Muscle of leg (tissue), 11 donors: ENCODE data around the gene ZFR. TPM values are rescaled to one million over a fixed set of nuclear protein-coding genes. Genes with fewer than 3 reads are reported as not detected.
"Not testable (repeated sequence)": the region's sequence is repeated elsewhere in the genome, so short reads cannot be mapped to it uniquely, and the experiment has no call there.

Experiments used
- DNase-seq: peaks from one replicate; pipeline ENCODE4 v3.0.0; 2013
- H3K27ac ChIP-seq: one replicate; pipeline ENCODE4 v1.5.1; 2013; ENCODE audit warnings: mild to moderate bottlenecking, low read length, control low read depth
- H3K27me3 ChIP-seq: one replicate; pipeline ENCODE4 v1.6.1; 2013; ENCODE audit warnings: low read length; ENCODE audit not compliant: control insufficient read depth, insufficient read depth
- H3K36me3 ChIP-seq: one replicate; pipeline ENCODE4 v1.6.1; 2013; ENCODE audit warnings: low read length; ENCODE audit not compliant: control insufficient read depth, insufficient read depth
- H3K4me1 ChIP-seq: one replicate; pipeline ENCODE4 v1.6.1; 2013; ENCODE audit warnings: low read length; ENCODE audit not compliant: control insufficient read depth, insufficient read depth
- H3K4me3 ChIP-seq: one replicate; pipeline ENCODE4 v1.5.1; 2013; ENCODE audit warnings: low read length, control low read depth
- H3K9me3 ChIP-seq: replicated peaks from 2 replicates; pipeline ENCODE4 v1.6.1; 2013; ENCODE audit warnings: low read depth, low read length; ENCODE audit not compliant: control insufficient read depth
- WGBS: methylation state at CpG from one replicate; pipeline ENCODE4 v1.1.5; 2013; ENCODE audit warnings: missing lambda C conversion rate; ENCODE audit not compliant: insufficient coverage; 5-methylcytosine and 5-hydroxymethylcytosine counted together
- polyA plus RNA-seq, 8 donors: library from polyadenylated mRNA; unstranded; fragments of 120-200 nt; gene quantifications; one replicate each; pipeline versions ENCODE4 v1.2.1 to v1.2.3, GENCODE V29; 2013; ENCODE audit warnings: inconsistent platforms in 1 of 8, low replicate concordance in 1 of 8; ENCODE audit not compliant: insufficient read length in 8 of 8, insufficient read depth in 1 of 8
- total RNA-seq: library from RNA; stranded (reverse); fragments of 120-200 nt; gene quantifications from one replicate; pipeline ENCODE4 v1.2.4, GENCODE V29; 2013

Gene ZFR
- total and polyA plus RNA-seq, 9 donors, result 65.0 to 93.9 (median 81.5) TPM

DNA sequence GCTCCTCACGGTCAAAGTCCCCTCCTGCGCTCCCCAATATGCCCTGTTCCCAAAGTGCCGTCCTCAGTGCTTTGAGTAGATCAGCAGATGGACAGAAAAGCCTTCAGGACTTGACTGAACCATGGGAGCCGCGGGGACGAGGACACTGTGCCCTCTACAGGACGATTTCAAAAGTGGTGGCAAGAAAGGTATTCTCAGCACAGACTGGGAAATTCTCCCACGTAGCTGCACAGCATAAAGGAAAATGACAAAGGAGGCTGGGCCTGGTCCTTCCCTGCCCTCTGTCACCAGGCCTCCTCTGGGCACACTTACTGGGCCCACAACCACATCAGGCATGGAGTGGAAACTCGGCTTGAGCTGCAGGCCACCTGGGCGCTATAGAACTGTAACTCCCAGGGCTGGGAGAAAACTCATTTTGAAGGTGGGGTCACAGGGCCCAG, 115.1 kb downstream of the ZFR start:
- no peak overlapping the region for H3K4me3 ChIP-seq
- DNase-seq, result peak; percentile 59
- H3K27me3 ChIP-seq, result no peaks in the 10 kb centered on the region
- H3K36me3 ChIP-seq, result no peaks in the 10 kb centered on the region
- no peaks in the 10 kb centered on the region for H3K9me3 ChIP-seq
- H3K4me1 ChIP-seq, result peaks cover 3% of the 10 kb centered on the region
- 28% methylated on average over 8 of the region's 10 CpGs for WGBS
- no peak overlapping the region for H3K27ac ChIP-seq

DNA sequence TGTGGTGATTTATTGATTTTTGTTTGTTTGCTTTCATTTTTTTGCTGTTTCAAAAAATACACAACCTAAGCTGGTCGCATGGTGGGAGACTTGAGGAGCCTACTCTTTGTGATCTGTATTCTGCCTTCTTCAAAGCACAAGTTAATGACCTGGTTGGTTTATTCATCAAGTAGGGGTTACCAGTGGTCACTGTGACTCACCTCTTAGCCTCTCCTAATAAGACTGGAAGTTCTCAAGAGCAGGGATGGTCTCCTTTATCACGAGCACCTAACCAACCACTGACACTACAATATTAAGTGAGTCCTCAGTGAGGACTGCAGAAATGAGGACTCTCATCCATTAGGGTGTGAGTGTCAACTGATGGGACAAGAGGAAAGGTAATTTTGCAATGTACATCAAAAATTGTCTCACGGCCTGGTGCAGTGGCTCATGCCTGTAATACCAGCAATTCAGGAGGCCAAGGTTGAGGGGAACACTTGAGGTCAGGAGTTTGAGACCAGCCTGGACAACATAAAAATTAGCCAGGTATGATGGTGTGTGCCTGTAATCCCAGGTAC, 118.2 kb downstream of the ZFR start:
- Histone ChIP-seq H3K36me3 (no peaks in the 10 kb centered on the region), H3K27ac (no peak overlapping the region), H3K4me1 (peaks cover 3% of the 10 kb centered on the region), H3K9me3 (peaks cover 7% of the 10 kb centered on the region), H3K4me3 (no peak overlapping the region), H3K27me3 (no peaks in the 10 kb centered on the region)
- DNase-seq, result no peak
- WGBS, result 88% methylated on average over 1 of the region's 3 CpGs

GRCh38 chr5:32325616-32326015, 118.9 kb downstream of the ZFR start:
- Histone ChIP-seq H3K4me3 (no peak overlapping the region), H3K9me3 (peaks cover 7% of the 10 kb centered on the region), H3K4me1 (peaks cover 3% of the 10 kb centered on the region), H3K27ac (no peak overlapping the region), H3K27me3 (no peaks in the 10 kb centered on the region), H3K36me3 (no peaks in the 10 kb centered on the region)
- DNase-seq, result no peak
- WGBS, result no CpG with 5 or more reads among the region's 4 CpGs

DNA sequence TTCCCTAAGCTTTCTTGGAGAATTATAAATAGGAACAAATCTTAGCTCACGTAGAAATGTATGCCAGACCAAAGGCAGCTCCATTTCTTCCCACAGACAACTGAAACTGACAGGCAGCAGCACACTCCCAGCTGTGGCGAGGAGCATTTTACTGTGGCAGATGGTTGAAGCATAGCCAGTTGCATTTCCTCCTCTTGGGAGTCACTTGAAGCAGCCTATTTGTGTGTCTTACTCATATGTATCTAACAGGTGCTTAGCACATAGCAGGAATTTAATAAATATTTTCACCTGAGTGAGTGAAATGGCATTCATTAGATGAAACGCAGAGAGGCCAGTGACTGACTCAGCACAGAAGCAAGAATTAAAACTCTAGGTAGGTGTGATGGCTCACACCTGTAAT, 119.5 kb downstream of the ZFR start:
- no peaks in the 10 kb centered on the region for H3K27me3 ChIP-seq
- no peak overlapping the region for H3K4me3 ChIP-seq
- peak; percentile 74 for DNase-seq
- peaks cover 7% of the 10 kb centered on the region for H3K9me3 ChIP-seq
- WGBS, result 17% methylated on average over 1 of the region's 3 CpGs
- H3K36me3 ChIP-seq, result no peaks in the 10 kb centered on the region
- H3K27ac ChIP-seq, result peak overlapping the region; percentile 29
- peaks cover 3% of the 10 kb centered on the region for H3K4me1 ChIP-seq

- no peaks in the 10 kb centered on the region for H3K27me3 ChIP-seq
- no peak overlapping the region for H3K4me3 ChIP-seq
- no peak overlapping the region for H3K27ac ChIP-seq
- peaks cover 7% of the 10 kb centered on the region for H3K9me3 ChIP-seq
- H3K36me3 ChIP-seq, result no peaks in the 10 kb centered on the region
- 86% methylated on average over 5 of the region's 8 CpGs for WGBS
- no peak for DNase-seq
- no peaks in the 10 kb centered on the region for H3K4me1 ChIP-seq
Measured at GRCh38 chr5:32323741-32324140, 120.8 kb downstream of the ZFR start.

DNA sequence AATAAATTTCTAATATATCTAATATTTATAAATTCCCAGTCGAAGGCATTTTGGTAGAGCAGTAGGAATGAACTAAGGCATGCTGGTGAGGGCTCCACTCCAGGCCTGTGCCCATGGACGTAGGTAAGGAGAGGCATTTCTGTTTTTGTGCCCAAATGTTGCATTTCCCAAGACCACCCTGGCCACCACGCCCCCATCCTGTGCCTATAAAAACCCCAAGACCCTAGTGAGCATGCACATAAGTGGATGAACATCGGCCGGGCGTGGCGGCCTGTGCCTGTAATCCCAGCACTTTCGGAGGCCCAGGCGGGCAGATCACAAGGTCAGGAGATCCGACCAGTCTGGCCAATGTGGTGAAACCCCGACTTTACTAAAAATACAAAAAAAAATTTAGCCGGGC, 121.7 kb downstream of the ZFR start:
- no peaks in the 10 kb centered on the region for H3K36me3 ChIP-seq
- no peaks in the 10 kb centered on the region for H3K4me1 ChIP-seq
- no peak overlapping the region for H3K27ac ChIP-seq
- no peak overlapping the region for H3K4me3 ChIP-seq
- no peak for DNase-seq
- WGBS, result 93% methylated on average over 11 of the region's 12 CpGs
- peaks cover 7% of the 10 kb centered on the region for H3K9me3 ChIP-seq
- no peaks in the 10 kb centered on the region for H3K27me3 ChIP-seq

DNA sequence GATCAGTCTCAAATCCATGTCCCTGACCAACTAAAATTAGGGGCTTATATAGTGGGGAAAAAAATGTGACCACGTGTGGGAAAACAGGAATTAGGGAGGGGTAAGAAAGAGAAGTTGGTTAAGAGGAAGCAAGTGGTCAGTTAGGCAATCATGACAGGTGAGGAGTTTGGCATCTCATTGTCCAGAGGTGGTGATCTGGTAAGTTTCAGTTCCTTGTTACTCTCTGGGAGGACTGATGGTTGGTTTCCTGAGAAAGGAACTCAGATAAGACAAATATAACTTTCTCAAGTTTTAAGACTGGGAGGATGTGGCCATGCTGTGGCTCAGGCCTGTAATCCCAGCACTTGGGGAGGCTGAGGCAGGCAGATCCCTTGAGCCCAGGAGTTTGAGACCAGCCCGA, 122.8 kb downstream of the ZFR start:
- WGBS, result 78% methylated on average over 2 of the region's 2 CpGs
- H3K27me3 ChIP-seq, DNase-seq, H3K27ac ChIP-seq, H3K9me3 ChIP-seq, H3K4me1 ChIP-seq, H3K4me3 ChIP-seq, H3K36me3 ChIP-seq: not testable (repeated sequence)

DNA sequence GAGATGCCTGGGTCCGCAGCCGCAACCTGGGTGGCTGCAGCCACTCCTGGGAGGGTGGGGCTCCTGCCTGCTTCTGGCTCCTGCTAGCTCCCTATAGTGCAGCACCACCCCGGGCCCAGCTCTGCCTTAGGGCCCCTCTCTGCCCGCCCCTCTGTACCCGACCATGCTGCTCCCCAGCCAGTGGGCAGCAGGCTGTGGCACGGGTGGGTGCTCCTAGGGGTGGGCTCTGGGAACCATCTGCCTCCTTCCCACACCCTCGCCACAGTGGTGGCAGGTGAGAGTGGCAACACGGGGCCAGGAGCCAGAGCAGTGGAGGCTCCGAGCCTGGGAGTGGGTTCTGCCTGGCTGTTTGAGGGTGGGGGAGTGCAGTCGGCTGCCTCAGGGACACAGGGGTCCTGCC, 124.0 kb downstream of the ZFR start:
- 92% methylated on average over 6 of the region's 10 CpGs for whole genome bisulfite sequencing
- no peaks in the 10 kb centered on the region for H3K36me3 ChIP-seq
- no peaks in the 10 kb centered on the region for H3K27me3 ChIP-seq
- H3K9me3 ChIP-seq, result peaks cover 7% of the 10 kb centered on the region
- DNase-seq, result no peak
- no peak overlapping the region for H3K27ac ChIP-seq
- H3K4me1 ChIP-seq, result no peaks in the 10 kb centered on the region
- H3K4me3 ChIP-seq, result no peak overlapping the region

DNA sequence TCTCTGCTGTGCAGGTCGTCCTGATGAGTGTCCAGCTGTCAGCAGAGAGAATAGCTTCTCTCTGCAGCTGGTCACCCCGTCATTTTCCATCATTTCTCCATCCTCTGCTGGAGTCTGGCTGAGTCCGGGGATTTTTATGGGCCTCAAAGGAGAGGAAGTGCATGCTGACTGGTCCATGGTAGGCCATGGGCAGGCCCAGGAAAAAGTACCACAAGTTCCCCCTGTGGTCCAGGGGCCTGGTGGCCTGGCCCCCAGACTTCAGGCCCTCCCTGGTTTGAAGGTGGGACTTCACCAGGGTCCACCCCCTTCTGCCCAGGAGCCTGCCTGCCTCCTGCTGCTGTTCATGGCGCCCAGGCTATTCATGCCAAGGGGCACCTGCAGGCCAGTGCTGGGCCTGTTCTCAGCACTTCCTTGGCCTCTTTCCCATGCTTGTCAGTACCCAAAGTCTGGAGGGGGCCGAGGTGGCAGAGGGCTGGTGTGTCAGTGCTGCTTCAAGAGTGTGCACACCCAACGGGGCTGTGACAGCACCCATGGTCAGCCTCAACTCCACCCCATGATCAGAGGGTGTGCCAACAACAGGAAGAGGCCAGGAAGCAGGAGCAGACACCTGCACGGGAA, 124.5 kb downstream of the ZFR start:
- no peaks in the 10 kb centered on the region for H3K4me1 ChIP-seq
- no peak overlapping the region for H3K27ac ChIP-seq
- WGBS, result 55% methylated on average over 4 of the region's 7 CpGs
- peaks cover 7% of the 10 kb centered on the region for H3K9me3 ChIP-seq
- H3K4me3 ChIP-seq, result no peak overlapping the region
- H3K27me3 ChIP-seq, result no peaks in the 10 kb centered on the region
- H3K36me3 ChIP-seq, result no peaks in the 10 kb centered on the region
- DNase-seq, result no peak

DNA sequence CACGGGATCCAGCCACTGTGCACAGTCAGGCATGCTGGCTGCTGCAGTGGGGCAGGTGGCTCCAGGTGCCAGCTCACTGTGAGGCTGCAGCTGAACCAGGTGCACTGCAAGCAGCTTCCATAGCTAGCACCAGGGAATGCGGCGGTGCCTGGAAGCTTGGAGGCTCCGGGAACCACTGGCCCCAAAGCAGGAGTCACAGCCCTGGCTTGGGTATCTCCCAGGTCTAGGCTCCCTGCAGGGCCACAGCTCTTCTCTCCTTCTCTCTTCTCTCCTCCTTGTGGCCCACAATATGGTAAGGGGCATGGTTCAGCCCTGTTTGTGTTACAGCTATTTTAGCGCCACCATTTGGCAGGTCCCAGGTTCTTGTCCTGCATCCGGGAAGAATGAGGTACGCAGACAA, 125.1 kb downstream of the ZFR start:
- Histone ChIP-seq H3K27ac (no peak overlapping the region), H3K4me3 (no peak overlapping the region), H3K27me3 (no peaks in the 10 kb centered on the region), H3K9me3 (peaks cover 7% of the 10 kb centered on the region), H3K36me3 (no peaks in the 10 kb centered on the region), H3K4me1 (no peaks in the 10 kb centered on the region)
- WGBS, result 61% methylated on average over 6 of the region's 7 CpGs
- DNase-seq, result no peak

GRCh38 chr5:32317041-32317440, 127.5 kb downstream of the ZFR start:
- WGBS, result 72% methylated on average over 4 of the region's 7 CpGs
- H3K4me3 ChIP-seq, result no peak overlapping the region
- H3K27ac ChIP-seq, result no peak overlapping the region
- no peak for DNase-seq
- no peaks in the 10 kb centered on the region for H3K27me3 ChIP-seq
- H3K4me1 ChIP-seq, result peaks cover 3% of the 10 kb centered on the region
- peaks cover 6% of the 10 kb centered on the region for H3K9me3 ChIP-seq
- H3K36me3 ChIP-seq, result no peaks in the 10 kb centered on the region
